ENCODE measurements around the gene ENTR1. TPM values are rescaled to one million over a fixed set of nuclear protein-coding genes. Genes with fewer than 3 reads are reported as not detected.

ENTR1 gene
- total and polyA plus RNA-seq, 2 of the 13 experiments (the other 11 are each of a cell fraction or from before 2014, with no cell fraction given) = 70.1 to 76.4 TPM

DNA sequence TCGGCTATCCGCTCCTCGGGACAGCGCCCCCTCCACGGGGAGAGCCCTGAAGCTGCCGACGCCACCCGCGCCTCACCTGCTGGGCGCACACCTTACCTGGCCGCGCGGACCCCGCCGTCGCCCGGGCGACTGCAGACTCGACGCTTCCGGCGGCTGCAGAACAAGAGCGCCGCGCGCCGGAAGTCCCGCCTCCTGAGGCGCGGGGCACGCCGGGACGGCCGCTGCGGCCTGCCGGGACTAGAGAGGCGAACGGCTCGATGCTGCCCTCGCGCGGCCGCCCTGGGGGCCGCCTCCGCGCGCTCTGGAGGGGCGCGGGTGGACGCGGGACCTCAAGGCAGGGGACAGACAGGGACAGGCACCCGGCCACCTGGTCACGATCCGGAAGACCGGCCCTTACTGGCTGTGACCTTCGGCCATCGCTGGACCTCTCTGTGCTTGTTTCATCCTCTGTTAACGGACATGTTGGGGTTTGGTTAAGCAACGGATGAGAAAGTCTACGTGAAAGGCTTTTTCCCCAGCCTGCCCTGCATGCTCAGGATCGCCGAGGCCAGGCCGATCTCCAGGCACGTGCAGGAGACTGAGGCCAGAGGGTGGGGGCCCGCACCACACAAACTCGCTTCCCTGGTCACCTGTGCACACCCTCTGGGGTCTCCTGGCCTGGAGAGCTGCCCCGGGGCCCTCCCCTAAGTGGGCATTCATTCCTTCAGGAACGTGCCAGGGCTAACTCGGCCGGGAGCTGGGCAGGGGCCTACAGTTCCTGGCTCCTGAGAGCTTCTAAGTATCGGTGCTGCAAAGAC, 10.2 kb downstream of the ENTR1 start, which contains the start of gene SNAPC4 (continued):
- TF ChIP-seq, protein P1, sequence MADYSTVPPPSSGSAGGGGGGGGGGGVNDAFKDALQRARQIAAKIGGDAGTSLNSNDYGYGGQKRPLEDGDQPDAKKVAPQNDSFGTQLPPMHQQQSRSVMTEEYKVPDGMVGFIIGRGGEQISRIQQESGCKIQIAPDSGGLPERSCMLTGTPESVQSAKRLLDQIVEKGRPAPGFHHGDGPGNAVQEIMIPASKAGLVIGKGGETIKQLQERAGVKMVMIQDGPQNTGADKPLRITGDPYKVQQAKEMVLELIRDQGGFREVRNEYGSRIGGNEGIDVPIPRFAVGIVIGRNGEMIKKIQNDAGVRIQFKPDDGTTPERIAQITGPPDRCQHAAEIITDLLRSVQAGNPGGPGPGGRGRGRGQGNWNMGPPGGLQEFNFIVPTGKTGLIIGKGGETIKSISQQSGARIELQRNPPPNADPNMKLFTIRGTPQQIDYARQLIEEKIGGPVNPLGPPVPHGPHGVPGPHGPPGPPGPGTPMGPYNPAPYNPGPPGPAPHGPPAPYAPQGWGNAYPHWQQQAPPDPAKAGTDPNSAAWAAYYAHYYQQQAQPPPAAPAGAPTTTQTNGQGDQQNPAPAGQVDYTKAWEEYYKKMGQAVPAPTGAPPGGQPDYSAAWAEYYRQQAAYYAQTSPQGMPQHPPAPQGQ (CRISPR knock-in tag; IDR thresholded peaks at IDR 0.05; ENCODE audit: borderline replicate concordance) = no peak
- TF ChIP-seq ZNF781 (CRISPR knock-in tag; IDR thresholded peaks at IDR 0.05; ENCODE audit: borderline replicate concordance, not compliant biosample characterization) (no peak), KDM6A (CRISPR knock-in tag; IDR thresholded peaks at IDR 0.05; ENCODE audit: low read depth) (no peak), ZNF841 (CRISPR knock-in tag; IDR thresholded peaks at IDR 0.05; ENCODE audit: borderline replicate concordance) (no peak; the same call in 1 of the 2 replicates), NAIF1 (CRISPR knock-in tag; IDR thresholded peaks at IDR 0.05; ENCODE audit: borderline replicate concordance) (no peak), ZNF782 (CRISPR knock-in tag; IDR thresholded peaks at IDR 0.05; ENCODE audit: borderline replicate concordance) (no peak), EZH2 (conservative IDR thresholded peaks at IDR 0.05; ENCODE audit: low read depth, low read length) (no peak), CAMTA2 (CRISPR knock-in tag; IDR thresholded peaks at IDR 0.05; ENCODE audit: borderline replicate concordance) (no peak), HOXA7 (CRISPR knock-in tag; IDR thresholded peaks at IDR 0.05) (no peak), SRY (CRISPR knock-in tag; IDR thresholded peaks at IDR 0.05) (peak; percentile 64; the same call in 1 of the 2 replicates), ETV5 (CRISPR knock-in tag; IDR thresholded peaks at IDR 0.05; ENCODE audit: borderline replicate concordance) (peak; percentile 44; the same call in 1 of the 2 replicates), TBX2 (CRISPR knock-in tag; IDR thresholded peaks at IDR 0.05; ENCODE audit: borderline replicate concordance) (peak; percentile 13; the same call in 1 of the 2 replicates), CHCHD3 (CRISPR knock-in tag; IDR thresholded peaks at IDR 0.05) (no peak; the same call in 1 of the 2 replicates), TCF12 (IDR thresholded peaks at IDR 0.05) (no peak), TCF12 (CRISPR knock-in tag; IDR thresholded peaks at IDR 0.05) (no peak), HDAC1 (CRISPR knock-in tag; IDR thresholded peaks at IDR 0.05) (peak; percentile 93), ZNF121 (CRISPR knock-in tag; IDR thresholded peaks at IDR 0.05) (no peak), ZNF788 (CRISPR knock-in tag; IDR thresholded peaks at IDR 0.05; ENCODE audit: borderline replicate concordance) (0 out of 2 replicates have a peak, but pooled peaks have one; percentile 28), ZBTB38 (CRISPR knock-in tag; IDR thresholded peaks at IDR 0.05) (peak; percentile 85)
- TF ChIP-seq, protein P2, sequence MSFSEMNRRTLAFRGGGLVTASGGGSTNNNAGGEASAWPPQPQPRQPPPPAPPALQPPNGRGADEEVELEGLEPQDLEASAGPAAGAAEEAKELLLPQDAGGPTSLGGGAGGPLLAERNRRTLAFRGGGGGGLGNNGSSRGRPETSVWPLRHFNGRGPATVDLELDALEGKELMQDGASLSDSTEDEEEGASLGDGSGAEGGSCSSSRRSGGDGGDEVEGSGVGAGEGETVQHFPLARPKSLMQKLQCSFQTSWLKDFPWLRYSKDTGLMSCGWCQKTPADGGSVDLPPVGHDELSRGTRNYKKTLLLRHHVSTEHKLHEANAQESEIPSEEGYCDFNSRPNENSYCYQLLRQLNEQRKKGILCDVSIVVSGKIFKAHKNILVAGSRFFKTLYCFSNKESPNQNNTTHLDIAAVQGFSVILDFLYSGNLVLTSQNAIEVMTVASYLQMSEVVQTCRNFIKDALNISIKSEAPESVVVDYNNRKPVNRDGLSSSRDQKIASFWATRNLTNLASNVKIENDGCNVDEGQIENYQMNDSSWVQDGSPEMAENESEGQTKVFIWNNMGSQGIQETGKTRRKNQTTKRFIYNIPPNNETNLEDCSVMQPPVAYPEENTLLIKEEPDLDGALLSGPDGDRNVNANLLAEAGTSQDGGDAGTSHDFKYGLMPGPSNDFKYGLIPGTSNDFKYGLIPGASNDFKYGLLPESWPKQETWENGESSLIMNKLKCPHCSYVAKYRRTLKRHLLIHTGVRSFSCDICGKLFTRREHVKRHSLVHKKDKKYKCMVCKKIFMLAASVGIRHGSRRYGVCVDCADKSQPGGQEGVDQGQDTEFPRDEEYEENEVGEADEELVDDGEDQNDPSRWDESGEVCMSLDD (CRISPR knock-in tag; IDR thresholded peaks at IDR 0.05; ENCODE audit: borderline replicate concordance) = no peak
- TF ChIP-seq, protein P3, sequence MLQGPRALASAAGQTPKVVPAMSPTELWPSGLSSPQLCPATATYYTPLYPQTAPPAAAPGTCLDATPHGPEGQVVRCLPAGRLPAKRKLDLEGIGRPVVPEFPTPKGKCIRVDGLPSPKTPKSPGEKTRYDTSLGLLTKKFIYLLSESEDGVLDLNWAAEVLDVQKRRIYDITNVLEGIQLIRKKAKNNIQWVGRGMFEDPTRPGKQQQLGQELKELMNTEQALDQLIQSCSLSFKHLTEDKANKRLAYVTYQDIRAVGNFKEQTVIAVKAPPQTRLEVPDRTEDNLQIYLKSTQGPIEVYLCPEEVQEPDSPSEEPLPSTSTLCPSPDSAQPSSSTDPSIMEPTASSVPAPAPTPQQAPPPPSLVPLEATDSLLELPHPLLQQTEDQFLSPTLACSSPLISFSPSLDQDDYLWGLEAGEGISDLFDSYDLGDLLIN (CRISPR knock-in tag; IDR thresholded peaks at IDR 0.05; ENCODE audit: borderline replicate concordance) = peak; percentile 29; the same call in 1 of the 2 replicates
- TF ChIP-seq, protein P4, sequence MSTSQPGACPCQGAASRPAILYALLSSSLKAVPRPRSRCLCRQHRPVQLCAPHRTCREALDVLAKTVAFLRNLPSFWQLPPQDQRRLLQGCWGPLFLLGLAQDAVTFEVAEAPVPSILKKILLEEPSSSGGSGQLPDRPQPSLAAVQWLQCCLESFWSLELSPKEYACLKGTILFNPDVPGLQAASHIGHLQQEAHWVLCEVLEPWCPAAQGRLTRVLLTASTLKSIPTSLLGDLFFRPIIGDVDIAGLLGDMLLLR (CRISPR knock-in tag; IDR thresholded peaks at IDR 0.05) = peak; percentile 73

All from HepG2 (cell line).